Chondrocyte (in vitro differentiated cells): ENCODE data around the gene MED16. TPM values are rescaled to one million over a fixed set of nuclear protein-coding genes. Genes with fewer than 3 reads are reported as not detected.

Experiments used
- DNase-seq: peaks from one replicate; pipeline ENCODE4 v3.0.0; 2021; ENCODE audit warnings: mixed read lengths, low spot score
- H3K27ac Mint-ChIP-seq: one replicate; pipeline ENCODE4 v1.8.0; 2021; ENCODE audit warnings: mild to moderate bottlenecking, moderate library complexity, mixed read lengths; ENCODE audit not compliant: unreplicated experiment
- H3K27me3 Mint-ChIP-seq: 2 replicates; pipeline ENCODE4 v1.8.0; 2021; ENCODE audit warnings: low read depth, mixed read lengths
- H3K36me3 Mint-ChIP-seq: 2 replicates; pipeline ENCODE4 v1.8.0; 2021; ENCODE audit warnings: low read depth, mixed read lengths
- H3K4me1 Mint-ChIP-seq: 2 replicates; pipeline ENCODE4 v1.8.0; 2021; ENCODE audit warnings: low read depth, mild to moderate bottlenecking, mixed read lengths
- H3K4me3 Mint-ChIP-seq: one replicate; pipeline ENCODE4 v1.8.0; 2021; ENCODE audit warnings: mild to moderate bottlenecking, moderate library complexity, mixed read lengths; ENCODE audit not compliant: unreplicated experiment
- H3K9me3 Mint-ChIP-seq: 2 replicates; pipeline ENCODE4 v1.8.0; 2021; ENCODE audit warnings: low read depth, mixed read lengths
- total RNA-seq: library from RNA; stranded (reverse); gene quantifications from 3 replicates; pipeline ENCODE4 v1.2.1, GENCODE V29; 2021
- TF ChIP-seq, protein P1 (sequence below): fragments of 200-600 bp; sonication (generic); IDR thresholded peaks from 2 replicates; pipeline ENCODE4 v1.5.0; 2021; ENCODE audit warnings: antibody characterized with exemption, mild to moderate bottlenecking, moderate library complexity

MED16 gene
- total RNA-seq, 1 donor from 2014 or later = 47.0 TPM

DNA sequence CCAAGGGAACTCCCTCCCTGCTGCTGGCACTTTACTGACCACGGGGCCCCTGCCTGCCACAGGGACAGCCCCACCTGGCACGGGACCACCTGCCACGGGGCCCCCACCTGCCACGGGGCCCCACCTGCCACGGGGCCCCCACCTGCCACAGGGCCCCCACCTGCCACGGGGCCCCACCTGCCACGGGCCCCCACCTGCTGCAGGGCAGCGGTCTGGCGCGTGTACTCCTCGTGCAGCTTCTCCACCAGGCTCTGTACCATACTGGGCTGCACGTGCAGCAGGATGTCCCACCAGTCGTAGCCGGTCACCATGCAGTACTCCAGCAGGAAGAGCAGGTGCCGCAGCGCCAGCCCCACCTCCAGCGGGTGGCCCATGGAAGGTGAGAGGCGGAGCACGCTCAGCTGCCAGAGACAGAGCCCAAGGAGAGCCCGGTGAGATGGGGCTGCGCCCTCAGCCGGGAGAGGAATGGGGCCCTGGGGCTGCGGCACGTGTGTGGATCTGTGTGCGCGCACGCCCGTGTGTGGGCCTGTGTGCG is 16.1 kb downstream of the MED16 start:
- Mint-ChIP-seq H3K9me3 (no peaks in the 10 kb centered on the region), H3K4me3 (no peak overlapping the region), H3K27ac (no peak overlapping the region), H3K36me3 (peaks cover 10% of the 10 kb centered on the region), H3K4me1 (peaks cover 7% of the 10 kb centered on the region), H3K27me3 (no peaks in the 10 kb centered on the region)
- TF ChIP-seq, protein P1, sequence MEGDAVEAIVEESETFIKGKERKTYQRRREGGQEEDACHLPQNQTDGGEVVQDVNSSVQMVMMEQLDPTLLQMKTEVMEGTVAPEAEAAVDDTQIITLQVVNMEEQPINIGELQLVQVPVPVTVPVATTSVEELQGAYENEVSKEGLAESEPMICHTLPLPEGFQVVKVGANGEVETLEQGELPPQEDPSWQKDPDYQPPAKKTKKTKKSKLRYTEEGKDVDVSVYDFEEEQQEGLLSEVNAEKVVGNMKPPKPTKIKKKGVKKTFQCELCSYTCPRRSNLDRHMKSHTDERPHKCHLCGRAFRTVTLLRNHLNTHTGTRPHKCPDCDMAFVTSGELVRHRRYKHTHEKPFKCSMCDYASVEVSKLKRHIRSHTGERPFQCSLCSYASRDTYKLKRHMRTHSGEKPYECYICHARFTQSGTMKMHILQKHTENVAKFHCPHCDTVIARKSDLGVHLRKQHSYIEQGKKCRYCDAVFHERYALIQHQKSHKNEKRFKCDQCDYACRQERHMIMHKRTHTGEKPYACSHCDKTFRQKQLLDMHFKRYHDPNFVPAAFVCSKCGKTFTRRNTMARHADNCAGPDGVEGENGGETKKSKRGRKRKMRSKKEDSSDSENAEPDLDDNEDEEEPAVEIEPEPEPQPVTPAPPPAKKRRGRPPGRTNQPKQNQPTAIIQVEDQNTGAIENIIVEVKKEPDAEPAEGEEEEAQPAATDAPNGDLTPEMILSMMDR = no peak
- DNase-seq = no peak

GRCh38 chr19:876089-876488 is 16.9 kb downstream of the MED16 start:
- TF ChIP-seq, protein P1 = no peak
- H3K27me3 Mint-ChIP-seq = no peaks in the 10 kb centered on the region
- H3K36me3 Mint-ChIP-seq = peaks cover 10% of the 10 kb centered on the region
- H3K27ac Mint-ChIP-seq = no peak overlapping the region
- H3K4me3 Mint-ChIP-seq = no peak overlapping the region
- no peak for DNase-seq
- H3K4me1 Mint-ChIP-seq = peaks cover 11% of the 10 kb centered on the region
- H3K9me3 Mint-ChIP-seq = no peaks in the 10 kb centered on the region

- no peaks in the 10 kb centered on the region for H3K27me3 Mint-ChIP-seq
- no peaks in the 10 kb centered on the region for H3K9me3 Mint-ChIP-seq
- H3K27ac Mint-ChIP-seq = no peak overlapping the region
- peaks cover 16% of the 10 kb centered on the region for H3K4me1 Mint-ChIP-seq
- DNase-seq = no peak
- H3K4me3 Mint-ChIP-seq = no peak overlapping the region
- TF ChIP-seq, protein P1 = no peak
- peaks cover 8% of the 10 kb centered on the region for H3K36me3 Mint-ChIP-seq
These were observed 17.6 kb downstream of the MED16 start for GRCh38 chr19:875265-875879.

DNA sequence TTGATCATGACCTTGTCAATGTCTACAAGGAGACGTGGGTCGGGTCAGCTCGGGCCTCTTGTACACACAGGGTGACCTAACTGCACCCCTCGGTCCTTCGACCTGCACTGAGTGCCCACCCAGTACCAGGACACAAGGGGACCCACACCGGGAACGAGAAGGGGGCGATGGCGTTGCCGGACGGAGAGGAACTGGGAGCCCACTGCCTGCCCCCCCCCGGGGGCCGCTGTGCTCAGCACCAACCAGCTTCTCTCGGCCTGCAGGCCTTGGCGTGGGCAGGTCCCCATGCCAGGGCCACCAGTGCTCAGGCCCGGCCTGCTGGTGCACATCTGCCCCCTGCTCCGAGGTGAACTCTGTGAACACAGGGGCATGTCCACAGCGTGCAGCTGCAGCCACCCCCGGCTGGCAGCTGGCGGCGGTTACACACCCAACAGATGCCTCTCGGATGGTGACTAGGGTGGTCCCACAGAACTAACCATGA is 19.4 kb downstream of the MED16 start:
- Mint-ChIP-seq H3K27ac (no peak overlapping the region), H3K27me3 (no peaks in the 10 kb centered on the region), H3K4me1 (peaks cover 32% of the 10 kb centered on the region), H3K9me3 (no peaks in the 10 kb centered on the region), H3K4me3 (no peak overlapping the region), H3K36me3 (peaks cover 7% of the 10 kb centered on the region)
- TF ChIP-seq, protein P1 = no peak
- peak; percentile 93 for DNase-seq

- no peaks in the 10 kb centered on the region for H3K9me3 Mint-ChIP-seq
- H3K27me3 Mint-ChIP-seq = no peaks in the 10 kb centered on the region
- H3K4me1 Mint-ChIP-seq = peaks cover 35% of the 10 kb centered on the region
- TF ChIP-seq, protein P1 = no peak
- H3K36me3 Mint-ChIP-seq = peaks cover 7% of the 10 kb centered on the region
- DNase-seq = no peak
- no peak overlapping the region for H3K4me3 Mint-ChIP-seq
- H3K27ac Mint-ChIP-seq = no peak overlapping the region
These were observed 19.9 kb downstream of the MED16 start for GRCh38 chr19:873084-873483.
